Measurements from ENCODE around the gene IL5RA. TPM values are rescaled to one million over a fixed set of nuclear protein-coding genes. Genes with fewer than 3 reads are reported as not detected.

The IL5RA gene, protein sequence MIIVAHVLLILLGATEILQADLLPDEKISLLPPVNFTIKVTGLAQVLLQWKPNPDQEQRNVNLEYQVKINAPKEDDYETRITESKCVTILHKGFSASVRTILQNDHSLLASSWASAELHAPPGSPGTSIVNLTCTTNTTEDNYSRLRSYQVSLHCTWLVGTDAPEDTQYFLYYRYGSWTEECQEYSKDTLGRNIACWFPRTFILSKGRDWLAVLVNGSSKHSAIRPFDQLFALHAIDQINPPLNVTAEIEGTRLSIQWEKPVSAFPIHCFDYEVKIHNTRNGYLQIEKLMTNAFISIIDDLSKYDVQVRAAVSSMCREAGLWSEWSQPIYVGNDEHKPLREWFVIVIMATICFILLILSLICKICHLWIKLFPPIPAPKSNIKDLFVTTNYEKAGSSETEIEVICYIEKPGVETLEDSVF
- total RNA-seq (2012; rRNA removed), result not detected in 2 replicates

DNA sequence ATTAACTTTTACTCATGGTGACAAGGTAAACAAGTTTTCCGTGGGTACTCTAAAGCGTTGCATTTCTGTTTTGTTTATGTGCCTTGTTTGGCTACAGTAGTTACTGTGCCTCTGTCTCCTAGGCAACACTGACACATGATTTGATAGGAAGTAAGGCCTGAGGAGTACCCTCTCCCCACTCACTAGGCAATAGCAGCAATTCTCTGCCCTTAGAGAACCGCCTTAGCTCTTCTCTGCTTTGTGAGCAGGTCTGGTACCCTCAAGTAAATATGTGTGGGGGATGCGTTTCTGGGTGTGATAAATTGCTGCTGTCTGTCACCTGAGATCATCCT is at the start of gene IL5RA:
IL5RA (minus strand) TSS at position 76 of the 332 bp plus-strand sequence. CDS start 5,390 bp downstream, outside the sequence.
- Histone ChIP-seq H3K9ac (ENCODE audit: low read depth, low read length) (no peak within 1 kb of the TSS), H3K4me3 (ENCODE audit: low read length) (no peak within 1 kb of the TSS)

DNA sequence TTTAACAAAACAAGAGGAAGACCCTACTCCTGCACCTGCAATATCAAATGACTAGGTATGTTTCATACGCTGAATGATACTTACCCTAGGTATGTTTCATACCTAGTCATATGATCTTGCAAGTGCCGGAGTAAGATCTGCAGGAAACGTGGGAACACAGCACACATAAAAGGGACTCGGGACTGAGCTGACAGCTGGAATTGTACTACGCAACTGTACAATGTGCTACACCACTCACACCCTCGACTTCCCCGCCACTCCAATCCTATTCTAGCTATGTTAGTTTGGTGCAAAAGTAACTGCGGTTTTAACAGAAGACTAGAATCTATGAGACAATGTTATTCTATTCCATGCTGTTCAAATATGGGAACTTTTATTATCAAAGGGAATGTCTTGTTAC is 47.3 kb upstream of the IL5RA start:
- Histone ChIP-seq H3K4me1 (ENCODE audit: control insufficient read depth, insufficient read depth, low read length) (no peaks in the 10 kb centered on the region), H3K9ac (ENCODE audit: low read depth, low read length) (no peak overlapping the region), H3K36me3 (ENCODE audit: insufficient read depth, low read length) (peaks cover 46% of the 10 kb centered on the region), H3K27me3 (ENCODE audit: control insufficient read depth, insufficient read depth, low read length) (no peaks in the 10 kb centered on the region), H3K9me3 (replicated peaks; ENCODE audit: low read length) (no peaks in the 10 kb centered on the region), H3K4me3 (ENCODE audit: low read length) (no peak overlapping the region), H3K4me2 (ENCODE audit: low read length) (no peak overlapping the region)

More for the DNA sequence above, at the start of gene IL5RA:
- Histone ChIP-seq H3K36me3 (ENCODE audit: insufficient read depth, low read length) (no peaks in the 10 kb centered on the region), H3K4me1 (ENCODE audit: control insufficient read depth, insufficient read depth, low read length) (no peaks in the 10 kb centered on the region), H3K4me2 (ENCODE audit: low read length) (no peak within 1 kb of the TSS), H3K9me3 (replicated peaks; ENCODE audit: low read length) (no peaks in the 10 kb centered on the region), H3K27me3 (ENCODE audit: control insufficient read depth, insufficient read depth, low read length) (no peaks in the 10 kb centered on the region)

DNA sequence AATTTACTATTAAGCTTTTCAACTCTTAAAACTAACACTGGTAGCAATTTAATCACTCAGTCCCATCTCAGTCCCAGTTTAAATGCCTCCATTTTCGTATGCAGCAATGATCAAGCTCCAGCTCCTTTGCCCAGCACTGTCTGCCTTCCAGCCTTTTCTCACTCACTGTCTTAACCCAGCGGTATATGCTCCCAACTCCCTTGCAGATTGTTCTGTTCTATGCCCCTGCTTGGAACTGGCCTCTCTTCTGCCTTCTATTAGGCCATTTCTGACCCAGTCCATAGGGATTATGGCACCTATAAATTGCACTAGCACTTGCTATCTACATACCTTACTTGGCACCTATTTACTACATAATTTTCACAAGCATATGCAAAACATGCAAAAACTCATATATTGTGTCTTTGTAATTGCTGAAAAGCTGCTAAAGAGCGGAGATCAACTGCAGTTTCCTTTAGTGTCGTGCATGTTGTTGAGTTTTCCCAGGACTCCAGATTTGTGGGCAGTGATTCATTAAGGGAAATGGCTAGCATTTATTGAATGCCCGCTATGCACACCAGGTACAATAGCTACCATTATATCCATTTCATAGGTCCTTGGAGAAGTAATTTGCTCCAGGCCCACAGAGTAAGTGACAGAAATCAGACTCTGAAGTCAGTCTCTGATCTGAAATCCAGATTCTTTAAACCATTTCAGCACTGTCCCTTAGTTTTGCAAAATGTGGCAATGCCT is 44.9 kb upstream of the IL5RA start:
- H3K27me3 ChIP-seq (ENCODE audit: control insufficient read depth, insufficient read depth, low read length), result no peaks in the 10 kb centered on the region
- no peak overlapping the region for H3K4me2 ChIP-seq (ENCODE audit: low read length)
- H3K9ac ChIP-seq (ENCODE audit: low read depth, low read length), result no peak overlapping the region
- H3K9me3 ChIP-seq (replicated peaks; ENCODE audit: low read length), result no peaks in the 10 kb centered on the region
- H3K4me1 ChIP-seq (ENCODE audit: control insufficient read depth, insufficient read depth, low read length), result no peaks in the 10 kb centered on the region
- peaks cover 65% of the 10 kb centered on the region for H3K36me3 ChIP-seq (ENCODE audit: insufficient read depth, low read length)
- no peak overlapping the region for H3K4me3 ChIP-seq (ENCODE audit: low read length)

DNA sequence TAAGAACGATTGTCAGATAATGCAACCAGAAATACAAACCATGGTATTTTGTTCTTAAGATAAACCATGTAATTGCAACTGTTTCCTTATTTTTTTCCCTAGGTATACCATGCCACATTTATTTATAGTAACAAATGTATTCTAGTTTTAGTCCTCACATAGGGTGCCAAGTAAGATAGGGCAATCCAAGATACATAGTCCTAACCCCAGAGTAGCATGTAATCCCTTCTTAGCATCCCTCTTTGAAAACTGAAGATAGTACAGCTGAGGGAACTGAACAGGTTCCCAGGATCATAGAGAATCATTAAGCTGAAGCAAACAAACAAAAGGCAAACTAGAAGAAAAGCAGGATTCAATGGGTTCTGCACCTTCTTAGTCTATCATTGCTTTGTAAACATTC is 41.3 kb upstream of the IL5RA start:
- Histone ChIP-seq H3K27me3 (ENCODE audit: control insufficient read depth, insufficient read depth, low read length) (no peaks in the 10 kb centered on the region), H3K9me3 (replicated peaks; ENCODE audit: low read length) (no peaks in the 10 kb centered on the region), H3K4me3 (ENCODE audit: low read length) (no peak overlapping the region), H3K9ac (ENCODE audit: low read depth, low read length) (no peak overlapping the region), H3K4me1 (ENCODE audit: control insufficient read depth, insufficient read depth, low read length) (no peaks in the 10 kb centered on the region), H3K36me3 (ENCODE audit: insufficient read depth, low read length) (peaks cover 88% of the 10 kb centered on the region), H3K4me2 (ENCODE audit: low read length) (no peak overlapping the region)

DNA sequence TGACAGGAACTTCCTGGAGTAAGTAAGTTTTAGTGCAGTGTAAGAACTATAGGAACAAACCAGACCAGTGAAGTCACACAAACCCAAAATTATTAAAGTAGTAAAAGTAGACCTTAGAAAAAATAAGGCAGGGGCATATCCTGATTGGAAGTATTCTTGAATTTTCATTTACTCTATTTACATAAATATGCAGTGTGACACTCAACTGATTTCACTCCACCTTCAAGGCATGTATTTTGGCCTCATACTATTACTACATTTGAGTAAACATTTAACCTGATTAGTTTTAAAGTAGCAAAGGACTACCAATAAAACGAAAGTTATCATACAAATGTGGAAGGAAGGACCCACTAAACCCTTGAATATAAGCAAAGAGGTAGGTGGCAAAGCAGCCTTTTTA is 39.4 kb upstream of the IL5RA start:
- Histone ChIP-seq H3K36me3 (ENCODE audit: insufficient read depth, low read length) (peaks cover 90% of the 10 kb centered on the region), H3K27me3 (ENCODE audit: control insufficient read depth, insufficient read depth, low read length) (no peaks in the 10 kb centered on the region), H3K9me3 (replicated peaks; ENCODE audit: low read length) (no peaks in the 10 kb centered on the region), H3K4me1 (ENCODE audit: control insufficient read depth, insufficient read depth, low read length) (peaks cover 5% of the 10 kb centered on the region), H3K9ac (ENCODE audit: low read depth, low read length) (no peak overlapping the region), H3K4me3 (ENCODE audit: low read length) (no peak overlapping the region), H3K4me2 (ENCODE audit: low read length) (no peak overlapping the region)

DNA sequence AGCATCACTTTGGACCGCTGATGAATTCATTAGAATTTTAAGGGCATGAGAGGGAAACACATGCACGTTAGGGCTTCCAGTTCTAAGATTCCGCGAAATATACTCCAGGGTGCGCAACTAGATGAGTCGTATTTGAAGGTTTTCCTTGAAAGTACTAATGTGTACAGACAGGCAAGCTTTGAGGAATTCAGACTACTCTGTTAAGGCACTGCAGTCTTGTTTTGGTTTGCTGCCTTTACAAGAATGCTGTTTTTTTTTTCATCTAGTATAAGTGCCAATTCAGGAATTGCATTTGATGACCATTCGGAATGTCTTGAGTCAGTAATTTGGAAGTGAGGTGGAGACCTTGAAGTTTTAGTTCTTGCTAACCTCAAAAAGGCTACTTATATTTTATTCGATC is 35.7 kb upstream of the IL5RA start:
- Histone ChIP-seq H3K4me2 (ENCODE audit: low read length) (no peak overlapping the region), H3K4me1 (ENCODE audit: control insufficient read depth, insufficient read depth, low read length) (peaks cover 5% of the 10 kb centered on the region), H3K27me3 (ENCODE audit: control insufficient read depth, insufficient read depth, low read length) (no peaks in the 10 kb centered on the region), H3K9me3 (replicated peaks; ENCODE audit: low read length) (no peaks in the 10 kb centered on the region), H3K9ac (ENCODE audit: low read depth, low read length) (no peak overlapping the region), H3K36me3 (ENCODE audit: insufficient read depth, low read length) (peaks cover 84% of the 10 kb centered on the region), H3K4me3 (ENCODE audit: low read length) (no peak overlapping the region)

DNA sequence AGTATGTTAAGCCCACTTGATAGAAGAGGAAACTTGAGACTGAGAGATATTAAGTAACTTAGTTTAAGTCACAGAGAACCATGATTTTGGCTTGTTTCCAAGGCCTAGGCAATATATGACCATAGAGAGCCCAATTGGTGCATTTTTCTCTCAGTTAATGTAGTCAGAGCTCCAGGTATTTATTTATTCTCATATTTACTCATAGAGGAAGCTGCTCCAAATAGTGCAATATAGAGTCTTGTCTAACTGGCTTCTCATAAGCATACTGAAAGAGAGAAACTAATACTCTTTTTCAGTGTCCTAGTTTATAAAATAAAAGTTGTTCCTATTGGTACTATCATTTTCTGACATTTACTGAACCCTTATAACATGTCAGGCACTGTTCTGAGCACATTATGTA is 31.8 kb upstream of the IL5RA start:
- Histone ChIP-seq H3K4me1 (ENCODE audit: control insufficient read depth, insufficient read depth, low read length) (peaks cover 5% of the 10 kb centered on the region), H3K4me3 (ENCODE audit: low read length) (no peak overlapping the region), H3K36me3 (ENCODE audit: insufficient read depth, low read length) (peaks cover 78% of the 10 kb centered on the region), H3K9ac (ENCODE audit: low read depth, low read length) (no peak overlapping the region), H3K27me3 (ENCODE audit: control insufficient read depth, insufficient read depth, low read length) (no peaks in the 10 kb centered on the region), H3K4me2 (ENCODE audit: low read length) (no peak overlapping the region), H3K9me3 (replicated peaks; ENCODE audit: low read length) (no peaks in the 10 kb centered on the region)

DNA sequence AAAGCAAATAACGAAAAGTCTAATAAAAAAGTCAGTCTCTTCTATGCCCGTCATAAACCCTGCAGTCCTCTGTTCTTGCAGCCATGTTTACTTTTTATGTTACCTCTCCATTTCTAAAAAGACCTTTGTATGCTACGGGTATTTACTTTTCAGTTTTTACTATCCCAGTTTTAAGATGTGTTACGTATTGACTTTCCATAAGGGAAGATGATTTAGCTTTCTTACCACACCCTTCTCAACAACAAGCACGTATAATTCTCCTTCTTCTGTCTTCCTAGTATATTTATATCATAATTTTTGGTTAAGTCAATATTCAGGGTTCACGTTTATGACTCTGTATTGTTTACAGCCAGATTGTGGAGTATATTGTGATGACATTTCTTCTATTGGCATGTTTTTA is 27.4 kb upstream of the IL5RA start:
- no peaks in the 10 kb centered on the region for H3K4me1 ChIP-seq (ENCODE audit: control insufficient read depth, insufficient read depth, low read length)
- no peaks in the 10 kb centered on the region for H3K27me3 ChIP-seq (ENCODE audit: control insufficient read depth, insufficient read depth, low read length)
- H3K36me3 ChIP-seq (ENCODE audit: insufficient read depth, low read length), result peaks cover 52% of the 10 kb centered on the region
- no peaks in the 10 kb centered on the region for H3K9me3 ChIP-seq (replicated peaks; ENCODE audit: low read length)
- no peak overlapping the region for H3K4me2 ChIP-seq (ENCODE audit: low read length)
- no peak overlapping the region for H3K4me3 ChIP-seq (ENCODE audit: low read length)
- no peak overlapping the region for H3K9ac ChIP-seq (ENCODE audit: low read depth, low read length)

DNA sequence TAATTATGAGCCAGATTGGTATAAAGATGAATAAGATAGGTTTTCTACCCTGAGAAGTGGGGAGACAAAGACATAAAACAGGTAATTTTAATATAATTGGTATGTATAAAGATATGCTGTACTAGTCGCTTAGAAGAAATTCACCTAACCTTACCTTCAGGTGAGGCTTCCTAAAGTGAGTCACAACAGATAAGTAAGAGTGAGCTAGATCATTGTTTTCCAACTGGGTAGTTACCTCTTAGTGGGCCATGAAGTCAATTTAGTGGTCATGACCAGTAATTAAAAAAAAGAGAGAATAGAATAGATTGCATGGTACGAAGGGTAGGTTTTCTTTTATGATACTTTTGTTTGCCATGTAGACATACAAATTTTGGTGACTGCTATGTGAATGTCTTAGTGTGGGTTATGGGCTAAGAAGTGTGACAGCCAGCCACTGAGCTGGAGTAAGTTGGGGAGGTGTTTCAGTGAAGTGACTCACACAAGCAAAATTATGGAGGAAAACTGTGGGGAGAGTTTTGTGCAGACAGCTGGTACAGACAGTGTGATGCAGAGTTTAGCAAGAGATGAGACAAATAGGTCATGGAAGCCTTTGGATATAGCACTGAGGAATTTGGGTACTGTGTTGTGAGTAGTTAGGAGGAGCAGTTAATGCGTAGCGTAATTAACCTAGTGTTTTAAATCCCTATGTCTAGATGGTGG is 24.7 kb upstream of the IL5RA start:
- Histone ChIP-seq H3K4me3 (ENCODE audit: low read length) (no peak overlapping the region), H3K36me3 (ENCODE audit: insufficient read depth, low read length) (peaks cover 41% of the 10 kb centered on the region), H3K4me2 (ENCODE audit: low read length) (no peak overlapping the region), H3K27me3 (ENCODE audit: control insufficient read depth, insufficient read depth, low read length) (no peaks in the 10 kb centered on the region), H3K9ac (ENCODE audit: low read depth, low read length) (no peak overlapping the region), H3K4me1 (ENCODE audit: control insufficient read depth, insufficient read depth, low read length) (no peaks in the 10 kb centered on the region), H3K9me3 (replicated peaks; ENCODE audit: low read length) (no peaks in the 10 kb centered on the region)

DNA sequence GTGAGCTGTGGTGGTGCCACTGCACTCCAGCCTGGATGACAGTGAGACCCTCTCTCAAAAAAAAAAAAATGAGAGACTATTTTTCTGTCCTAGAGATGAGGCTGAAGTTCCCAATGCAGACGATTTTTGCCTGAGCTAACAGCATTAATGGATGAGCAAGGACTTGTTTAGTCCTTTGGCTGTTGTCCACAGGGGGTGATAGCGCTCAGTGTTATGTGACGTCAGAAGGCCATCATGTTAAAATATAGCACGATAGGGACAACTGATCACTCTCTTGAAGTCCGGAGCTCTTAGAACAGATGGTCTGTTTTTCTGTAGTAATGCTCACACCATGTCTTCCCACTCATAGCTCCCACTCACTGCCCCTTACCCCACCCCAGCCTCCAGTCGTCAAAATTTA is 23.3 kb upstream of the IL5RA start:
- H3K4me1 ChIP-seq (ENCODE audit: control insufficient read depth, insufficient read depth, low read length), result peaks cover 3% of the 10 kb centered on the region
- H3K4me2 ChIP-seq (ENCODE audit: low read length), result no peak overlapping the region
- H3K9ac ChIP-seq (ENCODE audit: low read depth, low read length), result no peak overlapping the region
- H3K4me3 ChIP-seq (ENCODE audit: low read length), result no peak overlapping the region
- no peaks in the 10 kb centered on the region for H3K9me3 ChIP-seq (replicated peaks; ENCODE audit: low read length)
- H3K27me3 ChIP-seq (ENCODE audit: control insufficient read depth, insufficient read depth, low read length), result no peaks in the 10 kb centered on the region
- H3K36me3 ChIP-seq (ENCODE audit: insufficient read depth, low read length), result peaks cover 39% of the 10 kb centered on the region

DNA sequence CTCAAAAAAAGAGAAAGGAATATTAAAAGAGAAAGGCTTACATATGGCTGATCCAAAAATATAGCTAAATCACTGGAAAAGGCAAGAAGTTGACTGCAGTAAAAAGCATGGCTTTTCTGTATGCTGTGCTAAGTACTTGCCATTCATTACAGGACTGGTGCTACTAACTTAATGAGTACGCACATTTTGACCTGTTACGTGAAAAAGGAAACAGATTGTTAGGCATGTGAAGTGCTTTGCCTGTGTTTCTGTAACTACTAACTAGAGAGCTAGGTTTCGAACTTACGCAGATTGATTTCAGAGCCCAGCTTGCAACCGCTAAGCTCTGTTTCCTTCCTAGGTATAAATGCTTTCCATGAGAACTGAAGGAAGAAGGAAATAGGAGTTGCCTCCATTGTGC is 19.4 kb upstream of the IL5RA start:
- H3K36me3 ChIP-seq (ENCODE audit: insufficient read depth, low read length), result peaks cover 24% of the 10 kb centered on the region
- no peaks in the 10 kb centered on the region for H3K27me3 ChIP-seq (ENCODE audit: control insufficient read depth, insufficient read depth, low read length)
- peaks cover 13% of the 10 kb centered on the region for H3K4me1 ChIP-seq (ENCODE audit: control insufficient read depth, insufficient read depth, low read length)
- no peak overlapping the region for H3K4me2 ChIP-seq (ENCODE audit: low read length)
- H3K9me3 ChIP-seq (replicated peaks; ENCODE audit: low read length), result no peaks in the 10 kb centered on the region
- H3K4me3 ChIP-seq (ENCODE audit: low read length), result no peak overlapping the region
- no peak overlapping the region for H3K9ac ChIP-seq (ENCODE audit: low read depth, low read length)
